SK-N-SH treated with all-trans-retinoic acid at 6 μM for 48 hours (cell line): ENCODE measurements around the gene ROCK2.

ENCODE experiments used
- BACH2 ChIP-seq: fragments of 250-450 bp; sonication (Bioruptor Pico); IDR thresholded peaks from 2 replicates; pipeline ENCODE4 v1.9.0; 2021; ENCODE audit warnings: mild to moderate bottlenecking, borderline replicate concordance
- ESRRG ChIP-seq: fragments of 250-450 bp; sonication (Bioruptor Pico); IDR thresholded peaks from 2 replicates; pipeline ENCODE4 v1.6.1; 2021; ENCODE audit warnings: mild to moderate bottlenecking
- GLIS3 ChIP-seq: fragments of 250-450 bp; sonication (Bioruptor Pico); IDR thresholded peaks from 2 replicates; pipeline ENCODE4 v1.5.0; 2020; ENCODE audit warnings: mild to moderate bottlenecking, moderate library complexity
- PPARA ChIP-seq: fragments of 250-450 bp; sonication (Bioruptor Pico); IDR thresholded peaks from 2 replicates; pipeline ENCODE4 v1.5.0; 2020; ENCODE audit warnings: mild to moderate bottlenecking, borderline replicate concordance
- TCF4 ChIP-seq: fragments of 250-450 bp; sonication (Bioruptor Pico); IDR thresholded peaks from 2 replicates; pipeline ENCODE4 v1.8.0; 2021; ENCODE audit warnings: mild to moderate bottlenecking, moderate library complexity, borderline replicate concordance
- ZFP30 ChIP-seq: fragments of 450-650 bp; formaldehyde crosslinking; IDR thresholded peaks from 2 replicates; pipeline ENCODE4 v1.5.0; 2022; ENCODE audit warnings: mild to moderate bottlenecking, moderate library complexity
- ZNF8 ChIP-seq: fragments of 450-650 bp; formaldehyde crosslinking; IDR thresholded peaks from 2 replicates; pipeline ENCODE4 v1.5.0; 2020; ENCODE audit warnings: mild to moderate bottlenecking, moderate library complexity
- TF ChIP-seq, protein P1 (sequence below): fragments of 250-450 bp; sonication (Bioruptor Pico); IDR thresholded peaks from 2 replicates; pipeline ENCODE4 v1.8.0; 2020; ENCODE audit warnings: mild to moderate bottlenecking, moderate library complexity, borderline replicate concordance
- TF ChIP-seq, protein P2 (sequence below): fragments of 250-450 bp; sonication (Bioruptor Pico); IDR thresholded peaks from 2 replicates; pipeline ENCODE4 v1.5.0; 2020; ENCODE audit warnings: mild to moderate bottlenecking, moderate library complexity
- TF ChIP-seq, protein P3 (sequence below): fragments of 250-450 bp; sonication (Bioruptor Pico); IDR thresholded peaks from 2 replicates; pipeline ENCODE4 v1.5.1; 2020; ENCODE audit warnings: low read depth, mild to moderate bottlenecking, moderate library complexity

DNA sequence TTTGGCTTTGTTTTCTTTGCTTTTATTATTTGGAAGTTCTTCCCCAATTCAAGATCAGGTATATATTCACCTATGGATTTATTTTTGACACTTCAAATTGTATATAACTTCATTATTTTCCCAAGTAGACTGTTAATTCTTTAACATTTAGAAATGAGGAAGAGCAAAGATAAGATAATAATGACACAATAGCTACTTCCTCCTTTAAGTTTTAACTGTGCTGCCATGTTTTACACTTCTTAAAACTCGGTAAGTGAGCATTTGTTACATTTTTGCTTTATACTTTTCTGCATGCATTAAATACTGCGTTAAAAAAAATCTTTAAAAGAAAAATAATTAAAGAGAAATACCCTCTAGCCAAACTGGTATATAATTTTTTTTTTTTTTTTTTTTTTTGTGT lies 156.7 kb downstream of the ROCK2 start:
- TF ChIP-seq PPARA: no peak
- TF ChIP-seq, protein P1, sequence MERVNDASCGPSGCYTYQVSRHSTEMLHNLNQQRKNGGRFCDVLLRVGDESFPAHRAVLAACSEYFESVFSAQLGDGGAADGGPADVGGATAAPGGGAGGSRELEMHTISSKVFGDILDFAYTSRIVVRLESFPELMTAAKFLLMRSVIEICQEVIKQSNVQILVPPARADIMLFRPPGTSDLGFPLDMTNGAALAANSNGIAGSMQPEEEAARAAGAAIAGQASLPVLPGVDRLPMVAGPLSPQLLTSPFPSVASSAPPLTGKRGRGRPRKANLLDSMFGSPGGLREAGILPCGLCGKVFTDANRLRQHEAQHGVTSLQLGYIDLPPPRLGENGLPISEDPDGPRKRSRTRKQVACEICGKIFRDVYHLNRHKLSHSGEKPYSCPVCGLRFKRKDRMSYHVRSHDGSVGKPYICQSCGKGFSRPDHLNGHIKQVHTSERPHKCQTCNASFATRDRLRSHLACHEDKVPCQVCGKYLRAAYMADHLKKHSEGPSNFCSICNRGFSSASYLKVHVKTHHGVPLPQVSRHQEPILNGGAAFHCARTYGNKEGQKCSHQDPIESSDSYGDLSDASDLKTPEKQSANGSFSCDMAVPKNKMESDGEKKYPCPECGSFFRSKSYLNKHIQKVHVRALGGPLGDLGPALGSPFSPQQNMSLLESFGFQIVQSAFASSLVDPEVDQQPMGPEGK (CRISPR knock-in tag): no peak
- TF ChIP-seq ZFP30: no peak
- TF ChIP-seq ZNF8 (CRISPR knock-in tag): no peak
- TF ChIP-seq, protein P2, sequence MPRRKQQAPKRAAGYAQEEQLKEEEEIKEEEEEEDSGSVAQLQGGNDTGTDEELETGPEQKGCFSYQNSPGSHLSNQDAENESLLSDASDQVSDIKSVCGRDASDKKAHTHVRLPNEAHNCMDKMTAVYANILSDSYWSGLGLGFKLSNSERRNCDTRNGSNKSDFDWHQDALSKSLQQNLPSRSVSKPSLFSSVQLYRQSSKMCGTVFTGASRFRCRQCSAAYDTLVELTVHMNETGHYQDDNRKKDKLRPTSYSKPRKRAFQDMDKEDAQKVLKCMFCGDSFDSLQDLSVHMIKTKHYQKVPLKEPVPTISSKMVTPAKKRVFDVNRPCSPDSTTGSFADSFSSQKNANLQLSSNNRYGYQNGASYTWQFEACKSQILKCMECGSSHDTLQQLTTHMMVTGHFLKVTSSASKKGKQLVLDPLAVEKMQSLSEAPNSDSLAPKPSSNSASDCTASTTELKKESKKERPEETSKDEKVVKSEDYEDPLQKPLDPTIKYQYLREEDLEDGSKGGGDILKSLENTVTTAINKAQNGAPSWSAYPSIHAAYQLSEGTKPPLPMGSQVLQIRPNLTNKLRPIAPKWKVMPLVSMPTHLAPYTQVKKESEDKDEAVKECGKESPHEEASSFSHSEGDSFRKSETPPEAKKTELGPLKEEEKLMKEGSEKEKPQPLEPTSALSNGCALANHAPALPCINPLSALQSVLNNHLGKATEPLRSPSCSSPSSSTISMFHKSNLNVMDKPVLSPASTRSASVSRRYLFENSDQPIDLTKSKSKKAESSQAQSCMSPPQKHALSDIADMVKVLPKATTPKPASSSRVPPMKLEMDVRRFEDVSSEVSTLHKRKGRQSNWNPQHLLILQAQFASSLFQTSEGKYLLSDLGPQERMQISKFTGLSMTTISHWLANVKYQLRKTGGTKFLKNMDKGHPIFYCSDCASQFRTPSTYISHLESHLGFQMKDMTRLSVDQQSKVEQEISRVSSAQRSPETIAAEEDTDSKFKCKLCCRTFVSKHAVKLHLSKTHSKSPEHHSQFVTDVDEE (CRISPR knock-in tag): no peak
- no peak for TF ChIP-seq ESRRG
- TF ChIP-seq TCF4: no peak
- TF ChIP-seq, protein P3, sequence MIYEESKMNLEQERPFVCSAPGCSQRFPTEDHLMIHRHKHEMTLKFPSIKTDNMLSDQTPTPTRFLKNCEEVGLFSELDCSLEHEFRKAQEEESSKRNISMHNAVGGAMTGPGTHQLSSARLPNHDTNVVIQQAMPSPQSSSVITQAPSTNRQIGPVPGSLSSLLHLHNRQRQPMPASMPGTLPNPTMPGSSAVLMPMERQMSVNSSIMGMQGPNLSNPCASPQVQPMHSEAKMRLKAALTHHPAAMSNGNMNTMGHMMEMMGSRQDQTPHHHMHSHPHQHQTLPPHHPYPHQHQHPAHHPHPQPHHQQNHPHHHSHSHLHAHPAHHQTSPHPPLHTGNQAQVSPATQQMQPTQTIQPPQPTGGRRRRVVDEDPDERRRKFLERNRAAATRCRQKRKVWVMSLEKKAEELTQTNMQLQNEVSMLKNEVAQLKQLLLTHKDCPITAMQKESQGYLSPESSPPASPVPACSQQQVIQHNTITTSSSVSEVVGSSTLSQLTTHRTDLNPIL: no peak
- TF ChIP-seq BACH2 (CRISPR knock-in tag): no peak
- no peak for TF ChIP-seq GLIS3
